HG02870 (cell line): ENCODE measurements around the gene VSNL1.

Experiments used
- ATAC-seq: cut with Tn5 transposase; IDR thresholded peaks from one replicate; pipeline ENCODE4 v1.9.1; 2021; ENCODE audit warnings: mild to moderate bottlenecking, moderate library complexity; ENCODE audit not compliant: unreplicated experiment

VSNL1 gene

DNA sequence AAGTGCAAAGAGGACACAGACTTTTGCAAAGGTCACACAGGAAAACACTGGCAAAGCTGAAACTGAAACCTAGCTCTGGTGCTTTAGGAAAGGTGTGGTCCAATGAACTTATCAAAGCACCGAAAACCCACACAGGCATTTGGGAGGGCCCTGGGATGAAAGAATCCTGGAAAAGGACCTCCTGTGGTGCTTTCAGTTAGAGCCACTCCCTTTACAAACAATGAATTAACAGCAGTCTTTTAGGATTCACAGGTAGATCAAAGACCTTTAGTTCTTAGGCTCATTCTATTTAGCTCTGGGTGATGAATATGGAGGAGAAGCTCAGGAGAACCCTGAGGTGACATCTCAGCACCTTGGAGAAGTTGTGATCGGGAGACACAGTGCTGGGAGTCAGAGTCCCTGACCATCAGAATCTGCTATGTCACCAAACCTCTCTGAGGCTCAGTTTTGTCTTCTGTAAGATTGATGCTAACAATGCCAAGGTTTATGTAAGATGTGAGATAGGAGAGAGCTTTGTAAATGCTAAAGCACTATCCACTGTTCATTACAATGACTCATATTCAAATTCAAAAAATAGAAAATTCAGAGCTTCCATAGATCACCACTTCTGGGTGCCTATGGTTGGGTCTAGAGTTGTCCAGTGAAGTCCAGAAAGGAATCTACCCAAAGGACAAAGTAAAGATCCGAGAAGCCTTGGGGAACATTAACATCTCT is 39.3 kb downstream of the VSNL1 start:
- ATAC-seq: no peak

DNA sequence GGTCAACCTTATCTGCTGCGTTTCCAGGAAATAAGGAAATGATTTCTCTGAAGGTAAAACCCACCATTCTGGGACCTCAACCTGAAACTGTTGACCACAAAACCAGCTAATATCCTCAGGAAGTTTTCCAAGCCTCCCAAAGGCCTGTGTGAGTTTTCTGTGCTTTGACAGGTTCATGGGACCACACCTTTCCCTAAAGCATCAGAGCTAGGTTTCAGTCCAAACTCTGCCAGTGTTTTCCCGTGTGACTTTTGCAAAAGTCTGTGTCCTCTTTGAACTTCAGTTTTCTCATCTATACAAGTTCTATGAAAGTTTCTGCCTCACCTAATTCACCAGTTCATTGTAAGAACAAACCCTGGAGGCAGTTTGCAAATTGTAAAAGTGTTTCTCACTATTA is 39.8 kb downstream of the VSNL1 start:
- ATAC-seq: no peak

DNA sequence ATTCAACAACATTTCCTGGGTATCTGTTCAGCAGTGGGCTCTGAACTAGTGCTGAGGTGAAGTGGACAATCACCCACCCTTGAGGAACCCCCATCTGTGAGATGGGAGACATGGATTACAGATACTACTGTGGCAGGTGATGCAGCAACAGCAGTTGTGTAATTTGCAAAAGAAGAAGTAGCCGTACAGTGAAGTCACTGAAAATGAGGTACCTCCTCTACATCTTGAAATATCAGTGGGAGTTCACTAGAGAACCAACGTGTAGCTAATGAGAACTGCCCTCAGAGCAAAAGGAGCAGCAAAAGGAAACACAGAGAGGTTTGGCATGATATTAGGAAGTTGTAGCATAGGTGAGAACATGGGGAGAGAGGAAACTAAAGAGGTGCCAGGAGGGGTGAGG is 41.3 kb downstream of the VSNL1 start:
- ATAC-seq: no peak

DNA sequence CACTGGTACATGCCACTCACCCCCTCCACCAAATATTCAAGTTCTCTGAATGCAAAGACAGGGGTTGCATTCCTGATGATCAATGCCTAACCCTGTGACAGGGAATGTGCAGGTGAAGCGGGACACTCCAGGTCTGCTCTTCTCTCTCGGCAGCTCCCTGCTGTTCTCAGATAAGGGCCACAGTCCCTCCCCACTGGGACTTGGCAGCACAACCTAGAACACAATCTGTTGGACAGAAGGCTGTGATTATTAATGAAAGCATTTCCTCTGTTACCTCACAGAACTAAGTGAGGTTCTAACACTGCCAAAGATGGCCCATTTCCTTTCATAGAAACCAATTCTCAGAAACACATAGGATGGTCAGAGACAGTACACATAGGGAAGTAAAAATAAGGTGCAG is 42.7 kb downstream of the VSNL1 start:
- ATAC-seq: no peak

- ATAC-seq: no peak
Measured at GRCh38 chr2:17583646-17584045, 43.1 kb downstream of the VSNL1 start.

DNA sequence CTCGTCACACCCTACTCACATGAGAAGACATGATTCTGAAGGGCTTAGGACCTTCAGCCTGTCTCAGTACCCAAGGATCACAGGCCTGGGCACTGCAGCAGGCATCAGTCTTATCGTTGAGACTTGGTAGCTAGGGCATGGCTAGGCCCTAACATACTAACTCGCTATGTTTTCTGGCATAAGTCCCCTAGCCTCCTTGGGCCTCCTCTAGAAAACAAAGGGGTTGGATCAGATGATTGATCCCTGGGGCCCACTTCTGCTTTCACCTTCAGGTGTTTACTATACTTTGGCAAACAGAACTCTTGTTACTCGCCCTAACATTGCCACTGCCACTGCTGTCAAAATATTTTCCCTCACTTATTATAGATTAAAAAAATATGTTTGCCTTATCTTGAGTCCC is 44.2 kb downstream of the VSNL1 start:
- peak; percentile 34 for ATAC-seq

GRCh38 chr2:17587469-17587868 is 47.0 kb downstream of the VSNL1 start:
- ATAC-seq: no peak

GRCh38 chr2:17588031-17588430 is 47.5 kb downstream of the VSNL1 start:
- ATAC-seq: no peak

- ATAC-seq: no peak
Measured at GRCh38 chr2:17589406-17590035, 49.0 kb downstream of the VSNL1 start.

- ATAC-seq: no peak
Measured at GRCh38 chr2:17590342-17590911, 49.9 kb downstream of the VSNL1 start.

GRCh38 chr2:17591846-17592245 is 51.4 kb downstream of the VSNL1 start:
- no peak for ATAC-seq

GRCh38 chr2:17592731-17593409 is 52.4 kb downstream of the VSNL1 start:
- no peak for ATAC-seq

GRCh38 chr2:17593445-17593840 is 52.9 kb downstream of the VSNL1 start:
- no peak for ATAC-seq

DNA sequence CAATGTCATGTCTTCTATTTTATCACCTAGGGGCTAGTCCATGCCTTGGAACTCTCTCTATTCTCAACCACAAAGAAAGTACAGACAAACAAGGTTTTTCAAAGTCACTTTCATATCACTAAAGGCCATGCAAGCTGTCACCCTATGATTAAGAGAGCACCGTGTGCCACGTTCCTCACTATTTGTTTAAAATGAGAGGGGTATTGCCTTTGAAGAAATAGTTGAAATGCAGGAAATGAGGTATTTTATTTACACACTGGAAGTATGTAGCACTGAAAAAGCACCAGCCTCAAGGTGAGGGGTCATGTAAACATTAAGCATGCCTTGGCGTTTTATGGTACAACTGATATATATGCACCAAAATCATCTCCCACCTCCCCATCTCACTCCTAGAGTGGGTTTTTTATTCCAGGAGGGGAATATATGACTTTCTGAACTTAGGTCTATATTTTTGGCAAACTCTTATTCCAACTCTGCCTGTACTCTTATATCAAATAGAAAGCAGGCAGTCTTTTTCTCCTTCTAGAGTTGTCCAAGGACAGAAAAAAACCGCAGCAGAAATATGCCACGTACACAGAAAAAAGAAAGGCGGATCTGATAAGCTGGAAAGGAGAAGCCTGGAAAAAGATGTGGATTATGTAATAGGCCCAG is 53.5 kb downstream of the VSNL1 start:
- no peak for ATAC-seq

GRCh38 chr2:17594533-17595401 is 54.3 kb downstream of the VSNL1 start:
- no peak for ATAC-seq

- ATAC-seq: no peak
Measured at GRCh38 chr2:17599617-17600016, 59.1 kb downstream of the VSNL1 start.

- no peak for ATAC-seq
Measured at GRCh38 chr2:17600556-17601204, 60.2 kb downstream of the VSNL1 start.

GRCh38 chr2:17604050-17604449 is 63.6 kb downstream of the VSNL1 start:
- ATAC-seq: no peak

DNA sequence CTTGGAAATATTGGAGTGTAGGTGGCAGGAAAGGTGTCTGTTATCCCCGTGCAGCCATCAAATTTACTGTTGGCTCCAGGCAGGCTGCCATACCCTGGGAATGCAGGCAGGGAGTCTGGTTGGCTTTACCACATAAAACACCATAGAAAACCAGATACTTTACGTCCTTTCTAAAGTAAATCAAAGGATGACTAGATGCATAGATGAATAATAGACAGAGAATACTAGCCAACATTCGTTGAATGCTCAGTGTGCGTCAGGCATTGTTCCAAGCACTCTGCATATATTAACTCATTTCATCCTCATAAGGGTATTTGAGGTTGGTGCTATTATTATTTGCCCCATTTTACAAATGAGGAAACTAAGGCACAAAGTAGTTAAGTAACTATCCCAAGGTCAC is 65.2 kb downstream of the VSNL1 start:
- ATAC-seq: no peak

- no peak for ATAC-seq
Measured at GRCh38 chr2:17606851-17607250, 66.4 kb downstream of the VSNL1 start.
